Fibroblast of pulmonary artery (primary cell): ENCODE measurements around the gene IL20.

Experiments
- DNase-seq: peaks from one replicate; pipeline ENCODE4 v3.0.0-alpha.2; 2010; ENCODE audit warnings: low read depth
- H3K4me3 ChIP-seq: replicated peaks from 2 replicates; pipeline ENCODE4 v1.5.1; 2011; ENCODE audit warnings: low read depth, mild to moderate bottlenecking, control low read depth, low read length, moderate library complexity
- TF ChIP-seq, protein P1 (sequence below): IDR thresholded peaks from 2 replicates; pipeline ENCODE4 v1.5.1; 2011; ENCODE audit warnings: mild to moderate bottlenecking, control low read depth, low read length, inconsistent platforms; ENCODE audit errors: missing control alignments

The IL20 gene

GRCh38 chr1:206841609-206842323 lies 23.7 kb upstream of the IL20 start:
- no peak for DNase-seq
- TF ChIP-seq, protein P1, sequence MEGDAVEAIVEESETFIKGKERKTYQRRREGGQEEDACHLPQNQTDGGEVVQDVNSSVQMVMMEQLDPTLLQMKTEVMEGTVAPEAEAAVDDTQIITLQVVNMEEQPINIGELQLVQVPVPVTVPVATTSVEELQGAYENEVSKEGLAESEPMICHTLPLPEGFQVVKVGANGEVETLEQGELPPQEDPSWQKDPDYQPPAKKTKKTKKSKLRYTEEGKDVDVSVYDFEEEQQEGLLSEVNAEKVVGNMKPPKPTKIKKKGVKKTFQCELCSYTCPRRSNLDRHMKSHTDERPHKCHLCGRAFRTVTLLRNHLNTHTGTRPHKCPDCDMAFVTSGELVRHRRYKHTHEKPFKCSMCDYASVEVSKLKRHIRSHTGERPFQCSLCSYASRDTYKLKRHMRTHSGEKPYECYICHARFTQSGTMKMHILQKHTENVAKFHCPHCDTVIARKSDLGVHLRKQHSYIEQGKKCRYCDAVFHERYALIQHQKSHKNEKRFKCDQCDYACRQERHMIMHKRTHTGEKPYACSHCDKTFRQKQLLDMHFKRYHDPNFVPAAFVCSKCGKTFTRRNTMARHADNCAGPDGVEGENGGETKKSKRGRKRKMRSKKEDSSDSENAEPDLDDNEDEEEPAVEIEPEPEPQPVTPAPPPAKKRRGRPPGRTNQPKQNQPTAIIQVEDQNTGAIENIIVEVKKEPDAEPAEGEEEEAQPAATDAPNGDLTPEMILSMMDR, result no peak
- no peak overlapping the region for H3K4me3 ChIP-seq

GRCh38 chr1:206842854-206843253 lies 22.6 kb upstream of the IL20 start:
- H3K4me3 ChIP-seq, result no peak overlapping the region
- DNase-seq, result peak; percentile 35
- TF ChIP-seq, protein P1, result no peak

DNA sequence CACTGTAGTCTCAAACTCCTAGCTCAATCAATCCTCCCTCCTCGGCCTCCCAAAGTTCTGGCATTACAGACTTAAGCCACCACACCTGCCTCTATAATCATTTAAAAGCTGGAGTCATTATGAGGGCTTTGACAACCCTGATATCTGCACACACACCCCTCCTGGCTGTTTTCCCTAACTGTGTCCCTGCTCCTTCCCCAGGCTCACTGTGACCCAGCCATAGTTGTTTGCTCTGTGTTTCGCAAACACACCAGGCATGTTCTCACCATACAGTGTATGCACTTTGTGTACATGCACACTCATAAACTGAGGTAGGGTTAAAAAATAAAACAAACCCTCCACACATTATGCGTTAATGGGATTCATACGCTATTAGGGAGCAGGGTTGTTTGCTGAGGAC lies 21.8 kb upstream of the IL20 start:
- TF ChIP-seq, protein P1, result no peak
- DNase-seq, result no peak
- no peak overlapping the region for H3K4me3 ChIP-seq

GRCh38 chr1:206846487-206846886 lies 18.9 kb upstream of the IL20 start:
- TF ChIP-seq, protein P1, result no peak
- H3K4me3 ChIP-seq, result no peak overlapping the region
- no peak for DNase-seq

DNA sequence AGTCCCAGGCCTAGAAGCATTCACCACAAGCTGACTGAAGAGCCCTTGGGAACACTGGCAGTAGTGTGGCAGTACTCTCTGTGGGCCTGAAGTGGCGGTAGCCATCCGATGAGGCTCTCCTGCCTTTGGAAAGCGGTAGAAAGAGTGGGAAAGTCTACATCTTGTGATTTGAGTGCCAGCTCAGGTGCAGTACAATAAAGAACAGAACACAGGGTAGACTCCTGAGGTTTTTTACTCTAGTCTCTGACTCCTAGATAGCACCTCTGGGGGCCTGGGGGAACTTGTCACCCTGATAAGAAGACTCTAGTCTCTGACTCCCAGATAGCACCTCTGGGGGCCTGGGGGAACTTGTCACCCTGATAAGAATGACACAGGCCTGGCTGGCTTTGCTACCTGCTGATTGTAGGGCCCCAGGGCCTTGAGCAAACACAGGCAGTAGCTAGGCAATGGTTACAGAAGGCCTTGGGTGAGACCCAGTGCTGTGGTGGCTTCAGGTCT lies 18.0 kb upstream of the IL20 start:
- DNase-seq, result no peak
- TF ChIP-seq, protein P1, result no peak

DNA sequence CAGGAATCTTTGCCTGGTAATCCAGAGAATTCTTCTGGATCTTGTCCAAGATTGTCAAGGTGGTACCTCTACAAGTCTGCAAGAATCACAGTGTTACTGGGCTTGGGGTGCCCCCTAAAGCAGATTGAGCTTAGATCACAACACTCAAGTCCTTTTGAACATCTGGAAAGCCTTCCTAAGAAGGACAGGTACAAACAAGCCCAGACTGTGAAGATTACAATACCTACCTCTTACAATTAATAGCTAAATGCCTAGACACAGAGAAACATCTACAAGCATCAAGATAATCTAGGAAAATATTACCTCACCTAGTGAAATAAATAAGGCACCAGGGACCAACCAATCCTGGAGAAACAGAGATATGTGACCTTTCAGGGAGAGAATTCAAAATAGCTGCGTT lies 17.5 kb upstream of the IL20 start:
- TF ChIP-seq, protein P1, result no peak
- no peak overlapping the region for H3K4me3 ChIP-seq
- DNase-seq, result no peak

More for the DNA sequence above, 18.0 kb upstream of the IL20 start:
- H3K4me3 ChIP-seq, result no peak overlapping the region

DNA sequence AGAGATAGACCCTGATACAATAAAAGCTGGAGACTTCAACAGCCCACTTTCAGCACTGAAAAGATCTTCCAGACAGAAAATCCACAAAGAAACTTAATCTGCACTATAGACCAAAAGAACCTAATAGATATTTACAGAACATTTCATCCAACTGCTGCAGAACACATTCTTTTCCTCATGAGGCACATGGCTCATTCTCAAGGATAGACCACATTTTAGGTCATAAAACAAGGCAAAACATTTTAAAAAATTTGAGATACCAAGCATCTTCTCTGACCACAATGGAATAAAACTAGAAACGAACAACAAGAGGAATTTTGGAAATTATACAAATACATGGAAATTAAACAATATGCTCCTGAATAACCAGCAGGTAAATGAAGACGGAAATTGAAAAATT lies 15.0 kb upstream of the IL20 start:
- no peak for DNase-seq
- TF ChIP-seq, protein P1, result no peak
- no peak overlapping the region for H3K4me3 ChIP-seq
